Fibroblast of the conjunctiva (primary cell): Measurements from ENCODE around the gene FGF14.

Experiments
- DNase-seq: peaks from one replicate; pipeline ENCODE4 v3.0.0-alpha.2; 2010; ENCODE audit warnings: low read depth

Gene FGF14

GRCh38 chr13:101982903-101983302 lies 418.9 kb downstream of the FGF14 start:
- no peak for DNase-seq

GRCh38 chr13:101979825-101980224 lies 422.0 kb downstream of the FGF14 start:
- no peak for DNase-seq

GRCh38 chr13:101978552-101979315 lies 423.1 kb downstream of the FGF14 start:
- DNase-seq: no peak

GRCh38 chr13:101977475-101977874 lies 424.4 kb downstream of the FGF14 start:
- DNase-seq: no peak

GRCh38 chr13:101972191-101972590 lies 429.7 kb downstream of the FGF14 start:
- DNase-seq: no peak

GRCh38 chr13:101970341-101970740 lies 431.5 kb downstream of the FGF14 start:
- no peak for DNase-seq

GRCh38 chr13:101967781-101968180 lies 434.1 kb downstream of the FGF14 start:
- no peak for DNase-seq

- DNase-seq: no peak
Observed at GRCh38 chr13:101967216-101967615, 434.6 kb downstream of the FGF14 start.

GRCh38 chr13:101965096-101965495 lies 436.8 kb downstream of the FGF14 start:
- DNase-seq: no peak

- no peak for DNase-seq
Observed at GRCh38 chr13:101959016-101959415, 442.8 kb downstream of the FGF14 start.

GRCh38 chr13:101955764-101956163 lies 446.1 kb downstream of the FGF14 start:
- DNase-seq: no peak

- DNase-seq: no peak
Observed at GRCh38 chr13:101951114-101951513, 450.7 kb downstream of the FGF14 start.

GRCh38 chr13:101949681-101950080 lies 452.2 kb downstream of the FGF14 start:
- no peak for DNase-seq

- DNase-seq: no peak
Observed at GRCh38 chr13:101946401-101946800, 455.4 kb downstream of the FGF14 start.

GRCh38 chr13:101945435-101945834 lies 456.4 kb downstream of the FGF14 start:
- DNase-seq: no peak

GRCh38 chr13:101944521-101944920 lies 457.3 kb downstream of the FGF14 start:
- no peak for DNase-seq

GRCh38 chr13:101942535-101943157 lies 459.2 kb downstream of the FGF14 start:
- DNase-seq: no peak

GRCh38 chr13:101942038-101942437 lies 459.8 kb downstream of the FGF14 start:
- DNase-seq: no peak

- DNase-seq: no peak
Observed at GRCh38 chr13:101941095-101941783, 460.6 kb downstream of the FGF14 start.

- no peak for DNase-seq
Observed at GRCh38 chr13:101939370-101939769, 462.5 kb downstream of the FGF14 start.

GRCh38 chr13:101935828-101936227 lies 466.0 kb downstream of the FGF14 start:
- DNase-seq: no peak

- no peak for DNase-seq
Observed at GRCh38 chr13:101931186-101931585, 470.7 kb downstream of the FGF14 start.

- DNase-seq: no peak
Observed at GRCh38 chr13:101930331-101930730, 471.5 kb downstream of the FGF14 start.
